SK-N-MC (cell line): ENCODE measurements around the gene WASHC4.

Experiments
- DNase-seq: peaks from one replicate; pipeline ENCODE4 v3.0.0-alpha.2; 2011; ENCODE audit warnings: low read depth, low spot score
- H3K27ac ChIP-seq: fragments of 200-600 bp; sonication (generic); 2 replicates; pipeline ENCODE4 v1.5.1; 2016; ENCODE audit warnings: mixed run types
- H3K36me3 ChIP-seq: fragments of 200-600 bp; sonication (generic); 2 replicates; pipeline ENCODE4 v1.6.1; 2017; ENCODE audit warnings: antibody characterized with exemption, low read length, mixed read lengths; ENCODE audit not compliant: insufficient read depth
- H3K4me3 ChIP-seq: fragments of 200-600 bp; sonication (generic); 2 replicates; pipeline ENCODE4 v1.5.1; 2016
- H3K9ac ChIP-seq: fragments of 200-600 bp; sonication (generic); 2 replicates; pipeline ENCODE4 v1.8.0; 2017; ENCODE audit warnings: mixed run types, mixed read lengths; ENCODE audit not compliant: insufficient read length
- H3K9me3 ChIP-seq: fragments of 200-600 bp; sonication (generic); 2 replicates; pipeline ENCODE4 v1.6.1; 2017; ENCODE audit warnings: low read depth, mild to moderate bottlenecking, antibody characterized with exemption, low read length, moderate library complexity, mixed read lengths
- EZH2 ChIP-seq: fragments of 200-600 bp; sonication (generic); IDR thresholded peaks from one replicate; pipeline ENCODE4 v1.6.1; 2017; ENCODE audit warnings: antibody characterized with exemption
- FOXP2 ChIP-seq: optimal IDR thresholded peaks from 2 replicates; pipeline ENCODE3; 2011; ENCODE audit warnings: mild to moderate bottlenecking, moderate library complexity; ENCODE audit not compliant: insufficient read depth; ENCODE audit errors: extremely low read length, control extremely low read depth
- POLR2AphosphoS5 ChIP-seq: IDR thresholded peaks from 2 replicates; pipeline ENCODE4 v1.6.1; 2012; ENCODE audit warnings: mild to moderate bottlenecking, low read depth, low read length, borderline replicate concordance

WASHC4 gene

GRCh38 chr12:105162174-105162573, 54.6 kb downstream of the WASHC4 start:
- peaks cover 61% of the 10 kb centered on the region for H3K36me3 ChIP-seq
- TF ChIP-seq POLR2AphosphoS5, result no peak
- no peak for TF ChIP-seq FOXP2
- TF ChIP-seq EZH2, result no peak
- no peak overlapping the region; the same call in 1 of the 2 replicates for H3K27ac ChIP-seq

DNA sequence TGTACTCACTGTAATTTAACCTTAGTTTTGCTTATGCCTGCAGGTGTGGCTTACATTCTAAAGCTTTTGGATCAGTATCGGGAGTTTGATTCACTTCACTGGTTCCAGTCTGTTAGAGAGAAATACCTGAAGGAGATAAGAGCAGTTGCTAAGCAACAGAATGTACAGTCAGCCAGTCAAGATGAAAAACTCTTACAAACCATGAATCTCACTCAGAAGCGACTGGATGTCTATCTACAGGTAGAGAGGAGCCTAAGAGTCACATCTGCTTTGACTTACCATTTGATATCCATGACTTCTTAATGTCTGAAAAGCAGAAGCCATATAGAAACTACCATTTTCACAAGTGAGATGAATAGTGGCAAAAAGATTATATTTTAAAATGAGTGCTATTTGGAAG, 56.5 kb downstream of the WASHC4 start:
- H3K9ac ChIP-seq, result no peak overlapping the region
- TF ChIP-seq EZH2 (no peak), POLR2AphosphoS5 (no peak), FOXP2 (no peak)
- H3K9me3 ChIP-seq, result no peaks in the 10 kb centered on the region
- no peak overlapping the region for H3K27ac ChIP-seq
- peaks cover 73% of the 10 kb centered on the region for H3K36me3 ChIP-seq
- H3K4me3 ChIP-seq, result no peak overlapping the region
- DNase-seq, result no peak

More at GRCh38 chr12:105162174-105162573, 54.6 kb downstream of the WASHC4 start:
- Histone ChIP-seq H3K4me3 (no peak overlapping the region), H3K9me3 (no peaks in the 10 kb centered on the region), H3K9ac (no peak overlapping the region)
- no peak for DNase-seq

- peaks cover 76% of the 10 kb centered on the region for H3K36me3 ChIP-seq
Measured at GRCh38 chr12:105166736-105167135, 59.2 kb downstream of the WASHC4 start.

DNA sequence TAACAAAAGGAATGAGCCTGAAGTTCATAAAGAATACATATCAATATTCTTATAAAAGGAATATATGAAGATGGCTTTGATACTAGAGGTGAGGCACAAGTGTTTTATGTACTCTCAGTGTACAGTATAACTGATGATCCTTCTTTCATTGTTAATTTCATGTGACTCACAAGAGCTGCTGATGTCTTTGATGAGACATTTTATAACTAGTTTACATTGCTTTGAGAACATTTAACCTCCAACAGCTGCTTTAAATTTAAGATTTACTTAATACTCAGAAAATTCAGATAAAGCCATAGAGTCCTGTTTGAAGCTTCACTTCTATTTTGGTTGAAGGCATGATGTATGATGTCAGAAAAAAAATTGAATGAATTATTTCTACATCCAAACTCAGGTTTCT, 59.8 kb downstream of the WASHC4 start:
- DNase-seq, result no peak
- Histone ChIP-seq H3K9ac (no peak overlapping the region), H3K36me3 (peaks cover 70% of the 10 kb centered on the region), H3K4me3 (no peak overlapping the region), H3K27ac (no peak overlapping the region), H3K9me3 (no peaks in the 10 kb centered on the region)
- no peak for TF ChIP-seq POLR2AphosphoS5
- TF ChIP-seq FOXP2, result no peak
- no peak for TF ChIP-seq EZH2

More at GRCh38 chr12:105166736-105167135, 59.2 kb downstream of the WASHC4 start:
- no peak for DNase-seq
- Histone ChIP-seq H3K27ac (no peak overlapping the region), H3K4me3 (no peak overlapping the region), H3K9ac (no peak overlapping the region), H3K9me3 (no peaks in the 10 kb centered on the region)
- TF ChIP-seq EZH2 (no peak), POLR2AphosphoS5 (no peak), FOXP2 (no peak)

GRCh38 chr12:105168006-105168405, 60.5 kb downstream of the WASHC4 start:
- TF ChIP-seq POLR2AphosphoS5 (no peak), EZH2 (no peak), FOXP2 (no peak)
- Histone ChIP-seq H3K4me3 (no peak overlapping the region), H3K9me3 (no peaks in the 10 kb centered on the region), H3K9ac (no peak overlapping the region), H3K27ac (no peak overlapping the region), H3K36me3 (peaks cover 70% of the 10 kb centered on the region)
- DNase-seq, result no peak

GRCh38 chr12:105170139-105170538, 62.6 kb downstream of the WASHC4 start:
- Histone ChIP-seq H3K9ac (no peak overlapping the region), H3K4me3 (no peak overlapping the region), H3K27ac (no peak overlapping the region), H3K9me3 (no peaks in the 10 kb centered on the region), H3K36me3 (peaks cover 65% of the 10 kb centered on the region)
- TF ChIP-seq POLR2AphosphoS5 (no peak), EZH2 (no peak), FOXP2 (no peak)
- no peak for DNase-seq

DNA sequence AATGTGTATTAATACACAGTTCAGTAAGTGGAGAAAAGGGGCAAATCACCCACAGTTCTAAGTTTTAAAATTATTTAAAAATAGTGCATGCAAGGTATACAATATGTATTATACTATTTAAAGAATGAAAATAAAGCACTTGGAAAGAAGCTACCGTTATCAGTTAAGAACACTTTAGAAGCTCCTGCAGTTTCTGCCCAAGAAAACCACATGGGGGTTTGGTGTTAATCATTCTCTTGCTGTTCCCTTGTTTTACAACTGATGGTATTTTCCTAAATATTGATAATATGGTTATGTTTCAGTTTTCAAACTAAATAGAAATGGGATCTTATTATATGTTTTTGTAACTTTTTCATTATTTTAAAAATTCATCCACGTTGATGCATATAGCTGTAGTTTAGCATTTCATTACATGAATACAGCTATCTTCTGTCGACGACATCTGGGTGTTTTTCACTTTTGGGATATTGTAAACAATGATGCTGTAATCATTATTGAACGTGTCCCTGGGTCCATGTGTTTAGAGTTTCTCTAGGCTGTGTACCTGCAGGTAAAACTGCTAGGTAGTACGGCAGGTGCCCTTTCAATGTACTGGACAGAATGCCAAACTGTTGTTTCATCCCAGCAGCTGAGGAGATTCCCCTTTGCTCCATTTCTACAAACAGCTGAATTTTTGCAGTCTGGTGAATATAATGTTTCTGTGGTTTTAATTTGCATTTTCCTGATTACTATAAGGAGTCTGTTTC, 64.3 kb downstream of the WASHC4 start:
- H3K9ac ChIP-seq, result no peak overlapping the region
- peaks cover 70% of the 10 kb centered on the region for H3K36me3 ChIP-seq
- no peak for TF ChIP-seq FOXP2
- TF ChIP-seq EZH2, result no peak
- TF ChIP-seq POLR2AphosphoS5, result no peak
- H3K4me3 ChIP-seq, result no peak overlapping the region
- H3K9me3 ChIP-seq, result no peaks in the 10 kb centered on the region
- no peak overlapping the region; the same call in 1 of the 2 replicates for H3K27ac ChIP-seq
- DNase-seq, result no peak

DNA sequence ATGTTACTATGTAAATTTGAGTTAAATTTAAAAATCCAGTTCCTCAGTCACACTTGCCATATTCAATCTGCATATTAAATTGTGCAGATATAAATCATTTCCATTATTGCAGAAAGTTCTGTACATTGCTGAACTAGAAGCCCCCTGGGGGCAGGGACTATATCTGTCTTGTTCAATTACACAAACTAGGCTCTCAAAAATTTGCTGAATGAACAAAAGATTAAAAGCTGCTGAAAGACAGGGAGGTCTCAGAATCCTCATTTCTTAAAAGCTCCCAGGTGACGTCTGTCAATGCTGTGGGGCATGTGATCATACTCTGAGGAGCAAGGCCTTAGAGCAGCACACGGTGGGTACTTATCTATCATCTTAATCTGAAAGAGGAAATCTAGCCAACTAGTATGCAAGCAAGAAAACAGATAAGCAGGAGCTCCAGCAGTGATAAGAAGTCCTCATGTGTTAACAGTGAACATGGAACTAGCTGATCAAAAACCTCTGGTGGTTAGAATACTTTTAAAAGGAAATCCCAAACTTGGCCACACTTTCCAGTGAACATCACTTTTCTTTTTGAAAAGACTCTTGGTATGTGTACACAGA, 68.0 kb downstream of the WASHC4 start:
- Histone ChIP-seq H3K9me3 (no peaks in the 10 kb centered on the region), H3K9ac (no peak overlapping the region), H3K36me3 (peaks cover 47% of the 10 kb centered on the region), H3K27ac (no peak overlapping the region), H3K4me3 (no peak overlapping the region)
- no peak for DNase-seq
- TF ChIP-seq FOXP2 (no peak), POLR2AphosphoS5 (0 out of 2 replicates have a peak, but pooled peaks have one; percentile 23), EZH2 (no peak)
